ENCODE measurements around the gene LHFPL2.

LHFPL2 gene

DNA sequence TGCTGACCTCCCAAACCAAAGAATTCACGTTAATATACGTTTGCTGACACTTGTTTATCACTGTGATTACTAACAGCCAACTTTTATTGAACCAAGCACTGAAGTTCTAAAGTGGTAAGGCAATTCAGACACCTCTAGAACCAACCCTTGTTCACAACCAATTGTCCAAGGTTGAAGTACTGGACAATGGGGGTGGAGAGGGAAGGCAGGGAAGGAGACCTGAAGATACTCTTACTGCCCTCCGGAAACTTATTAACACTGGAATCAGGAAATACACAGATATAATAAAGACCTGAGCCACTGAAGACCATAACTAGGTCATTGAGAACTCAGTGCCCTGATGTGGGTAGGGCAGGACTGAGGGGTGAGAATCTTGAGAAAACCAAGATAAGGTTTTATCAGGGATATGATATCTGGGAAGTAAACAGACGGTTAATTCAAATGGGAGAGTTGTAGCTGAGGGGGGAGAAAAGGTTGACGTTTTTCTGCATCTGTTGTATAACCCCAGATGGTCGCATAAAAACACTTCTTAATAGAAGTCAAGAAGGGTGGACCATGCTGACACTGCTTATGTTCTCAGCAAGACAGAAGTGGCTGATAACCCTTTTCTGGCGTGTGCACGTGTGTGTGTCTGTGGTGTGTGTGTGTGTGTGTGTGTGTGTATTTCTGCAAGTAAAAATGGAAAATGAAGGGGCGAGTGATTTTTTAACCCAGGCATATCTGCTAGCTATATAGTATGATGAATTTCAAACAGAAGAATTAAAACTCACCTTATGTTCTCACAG is 125.9 kb downstream of the LHFPL2 start:
- no peak for DNase-seq (ENCODE audit: low spot score)

DNA sequence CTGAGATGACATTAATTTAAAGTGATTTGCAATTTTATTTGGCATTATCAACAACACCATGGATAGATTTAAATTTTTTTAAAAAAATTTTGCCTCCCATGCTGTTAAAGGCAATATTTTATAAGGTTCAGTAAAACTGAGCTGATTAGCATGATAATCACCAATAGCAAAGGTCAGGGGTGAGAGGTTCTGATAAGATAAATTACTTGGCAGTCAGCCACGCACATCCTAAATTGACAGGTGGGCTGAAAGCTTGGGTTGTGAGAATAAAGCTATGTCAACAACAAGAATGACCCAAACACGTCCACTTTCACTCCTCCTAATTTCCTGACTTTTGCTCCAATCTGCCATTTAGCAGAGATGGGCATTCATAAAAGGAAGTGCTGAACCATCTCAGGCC is 127.1 kb downstream of the LHFPL2 start:
- DNase-seq (ENCODE audit: low spot score): no peak

DNA sequence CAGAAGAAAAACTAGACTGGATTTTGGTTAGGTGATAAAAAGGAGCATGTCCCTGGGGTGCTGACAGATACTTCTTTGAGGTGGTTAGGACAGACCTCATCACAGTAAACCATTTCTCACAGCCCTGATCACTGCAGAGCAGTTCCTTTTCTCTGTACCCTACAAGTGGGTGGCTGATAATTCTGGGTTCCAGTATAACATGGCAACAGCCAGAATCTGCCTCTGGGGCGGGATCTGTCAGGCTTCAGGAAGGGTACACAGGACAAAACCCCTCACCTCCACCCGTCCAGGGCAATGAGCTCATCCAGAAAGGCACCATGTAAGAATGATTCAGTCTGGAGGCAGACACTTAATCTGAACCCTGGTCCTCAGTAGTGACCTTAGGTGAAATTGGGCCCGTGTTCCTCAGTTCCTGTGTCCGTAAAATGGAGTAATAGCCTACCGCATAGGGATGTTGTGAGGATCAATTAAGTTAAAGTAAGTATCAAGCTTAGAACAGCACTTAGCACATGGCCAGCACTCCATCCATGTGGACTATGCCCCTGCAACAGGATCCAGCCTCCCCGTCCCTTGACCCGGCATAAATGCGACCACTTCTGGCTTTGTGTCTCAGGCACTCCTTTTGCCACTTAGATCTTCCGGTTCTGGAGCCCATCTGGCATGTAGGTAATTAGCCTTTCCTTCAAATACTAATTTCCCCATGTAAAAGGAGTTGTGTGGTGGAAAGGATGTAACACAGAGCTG is 129.2 kb downstream of the LHFPL2 start:
- no peak for DNase-seq (ENCODE audit: low spot score)

DNA sequence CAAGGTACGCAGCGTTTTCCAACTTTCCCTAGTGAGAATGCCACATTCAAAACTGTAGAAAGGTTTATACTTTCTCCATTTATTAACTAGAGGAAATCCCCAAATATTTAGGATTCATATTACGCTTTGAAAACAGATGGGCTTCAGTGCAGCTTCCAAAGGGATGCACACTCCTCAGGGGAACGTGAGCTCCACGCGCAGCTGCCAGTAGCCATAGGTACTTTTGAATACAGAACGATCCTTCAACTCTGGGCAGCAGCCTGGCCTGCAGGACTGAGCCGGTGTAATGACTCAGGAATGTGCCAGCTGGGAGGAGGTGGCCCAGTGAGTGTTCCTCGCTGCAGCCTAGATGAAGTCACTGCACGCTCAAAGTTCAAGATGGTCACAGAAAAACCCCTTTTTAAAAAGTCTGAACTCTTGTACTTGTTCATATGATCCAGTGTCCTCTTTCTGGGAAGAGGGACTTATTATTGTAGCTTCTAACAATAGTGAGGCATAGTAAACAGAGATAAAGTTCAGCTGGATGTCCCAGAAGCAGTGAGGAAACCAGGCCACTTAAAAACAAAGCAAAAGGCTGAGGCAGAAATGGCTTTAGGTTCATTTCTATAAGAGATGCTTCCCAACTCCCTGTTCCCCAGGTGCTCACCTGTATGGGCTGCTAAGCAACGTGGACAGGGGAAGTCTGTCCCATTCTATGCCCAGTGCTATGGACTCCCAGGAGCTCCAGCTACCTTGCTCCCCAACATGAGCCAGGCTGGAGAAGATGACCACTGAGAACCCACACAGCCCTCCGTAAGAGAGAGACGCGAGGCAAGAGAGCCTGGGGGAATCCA is 130.0 kb downstream of the LHFPL2 start:
- no peak for DNase-seq (ENCODE audit: low spot score)

DNA sequence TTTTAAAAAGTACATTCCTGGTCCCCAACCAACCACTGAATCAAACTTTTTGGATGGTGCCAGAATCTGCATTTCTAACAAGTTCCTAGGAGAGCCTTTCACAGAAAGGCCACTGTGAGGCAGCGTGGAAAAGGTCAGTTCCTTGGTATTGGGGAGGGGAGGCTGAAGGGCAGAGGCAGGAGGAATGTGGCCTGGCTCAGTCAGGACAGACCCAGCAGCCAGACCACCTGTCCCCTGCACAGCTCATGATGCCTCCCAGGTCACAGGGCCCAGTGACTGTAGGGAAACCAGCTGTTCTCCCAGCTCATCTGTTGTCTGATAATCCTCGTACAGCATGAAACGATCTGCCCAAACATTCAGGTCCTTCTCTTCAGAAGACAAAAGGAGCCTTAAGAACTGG is 132.9 kb downstream of the LHFPL2 start:
- no peak for DNase-seq (ENCODE audit: low spot score)

DNA sequence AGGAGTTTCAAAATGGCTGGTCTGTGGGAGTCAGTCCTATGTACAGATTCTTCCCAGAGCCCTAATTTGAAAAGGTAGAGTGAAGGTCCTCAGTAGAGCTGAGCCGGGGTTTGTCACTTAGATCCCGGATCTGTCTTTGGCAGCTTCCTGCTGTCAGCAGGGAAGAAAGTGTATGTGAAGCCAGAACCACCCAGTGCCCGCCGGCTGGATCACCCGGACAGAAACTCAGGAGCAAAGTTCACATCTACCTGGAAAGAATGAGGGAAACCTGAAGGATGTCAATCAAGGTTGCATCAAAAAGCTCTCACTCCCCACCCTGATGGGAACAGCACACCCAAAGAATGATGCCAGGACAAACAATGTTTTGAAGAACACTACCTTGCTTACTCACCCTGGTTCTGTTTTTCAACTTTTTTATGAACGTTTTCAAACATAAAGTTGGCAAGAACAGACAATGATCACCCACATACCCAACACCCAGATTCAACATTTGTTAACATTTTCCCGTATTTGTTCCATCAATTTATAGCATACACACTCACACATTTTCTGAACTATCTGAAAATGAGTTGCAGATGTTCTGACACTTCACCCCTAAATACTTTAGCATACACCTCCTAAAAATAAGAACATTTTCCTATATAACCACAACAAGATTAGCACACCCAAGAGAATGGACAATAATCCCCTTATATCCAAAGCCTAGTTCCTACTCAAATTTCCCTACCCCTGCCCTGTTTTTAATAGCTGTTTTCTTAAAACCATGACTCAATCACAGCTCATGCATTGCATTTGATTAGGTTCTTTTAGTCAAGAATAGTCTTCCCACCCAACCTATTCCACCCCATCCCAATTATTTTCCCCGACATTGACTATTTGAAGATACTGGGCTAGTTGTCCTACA is 133.9 kb downstream of the LHFPL2 start:
- DNase-seq (ENCODE audit: low spot score): no peak

DNA sequence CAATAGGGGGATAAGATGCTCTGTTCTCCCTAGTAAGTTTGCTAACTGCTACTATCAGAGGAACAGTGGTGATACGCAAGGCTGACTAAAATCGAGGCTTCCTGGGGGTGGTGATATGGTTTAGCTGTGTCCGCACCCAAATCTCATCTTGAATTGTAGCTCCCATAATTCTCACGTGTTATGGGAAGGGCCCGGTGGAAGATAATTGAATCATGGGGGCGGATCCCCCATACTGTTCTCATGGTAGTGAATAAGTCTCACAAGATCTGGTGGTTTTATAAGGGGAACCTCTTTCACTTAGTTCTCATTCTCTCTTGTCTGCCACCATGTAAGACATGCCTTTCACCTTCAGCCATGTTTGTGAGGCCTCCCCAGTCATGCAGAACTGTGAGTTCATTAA is 135.1 kb downstream of the LHFPL2 start:
- no peak for DNase-seq (ENCODE audit: low spot score)

DNA sequence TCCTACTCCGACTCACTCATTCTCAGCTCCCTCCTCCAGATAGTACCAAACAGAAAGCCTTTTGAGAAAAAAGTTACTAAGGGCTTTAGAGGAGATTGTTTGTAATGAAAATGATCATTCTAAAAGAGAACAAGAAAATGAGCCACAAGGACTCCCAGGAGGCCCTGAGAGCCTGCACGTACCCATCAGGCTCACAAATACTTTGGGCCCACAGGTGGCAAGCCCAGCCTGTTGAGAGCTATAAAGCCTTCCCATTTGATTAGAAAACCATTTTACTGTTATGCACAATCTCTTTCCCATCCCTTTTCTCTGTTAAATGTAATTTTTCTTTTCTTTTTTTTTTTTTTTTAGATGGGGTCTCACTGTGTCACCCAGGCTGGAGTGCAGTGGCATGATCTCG is 136.1 kb downstream of the LHFPL2 start:
- DNase-seq (ENCODE audit: low spot score): no peak

DNA sequence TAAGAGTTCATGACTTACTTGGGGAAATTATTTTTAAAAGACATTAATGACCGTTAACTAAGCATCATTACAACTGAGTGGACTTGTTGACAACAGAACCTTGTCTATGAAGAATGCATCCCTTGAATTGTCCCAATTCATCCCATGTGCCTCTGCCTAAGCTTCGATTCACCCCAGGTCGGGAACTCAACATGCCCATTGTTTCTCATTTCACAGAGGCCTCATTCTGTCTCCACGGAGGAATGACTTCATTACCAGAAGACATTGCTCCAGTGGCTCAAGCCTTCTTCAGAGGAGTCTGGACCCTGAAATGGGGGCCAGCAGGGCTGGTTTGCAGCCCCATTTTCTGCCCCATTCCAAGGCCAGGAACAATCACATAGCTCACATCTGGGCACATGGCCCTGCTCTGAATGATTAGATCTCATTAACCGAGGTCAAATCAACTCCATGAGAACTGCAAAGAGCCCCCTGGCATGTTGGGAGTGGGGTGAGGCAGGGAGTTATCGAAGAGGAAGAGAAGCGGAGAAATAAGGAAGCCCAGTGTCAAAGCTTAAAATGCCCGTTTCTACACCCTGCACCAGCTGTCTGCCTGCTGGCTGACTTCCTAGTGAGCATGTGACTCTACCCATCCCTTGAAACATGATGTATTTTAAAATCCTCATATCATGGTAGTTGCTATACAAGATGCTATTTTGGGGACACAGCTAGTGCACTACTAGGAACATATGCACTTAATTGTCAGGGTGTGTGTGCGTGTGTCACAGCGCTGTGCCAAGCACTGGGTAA is 137.3 kb downstream of the LHFPL2 start:
- DNase-seq (ENCODE audit: low spot score): no peak

DNA sequence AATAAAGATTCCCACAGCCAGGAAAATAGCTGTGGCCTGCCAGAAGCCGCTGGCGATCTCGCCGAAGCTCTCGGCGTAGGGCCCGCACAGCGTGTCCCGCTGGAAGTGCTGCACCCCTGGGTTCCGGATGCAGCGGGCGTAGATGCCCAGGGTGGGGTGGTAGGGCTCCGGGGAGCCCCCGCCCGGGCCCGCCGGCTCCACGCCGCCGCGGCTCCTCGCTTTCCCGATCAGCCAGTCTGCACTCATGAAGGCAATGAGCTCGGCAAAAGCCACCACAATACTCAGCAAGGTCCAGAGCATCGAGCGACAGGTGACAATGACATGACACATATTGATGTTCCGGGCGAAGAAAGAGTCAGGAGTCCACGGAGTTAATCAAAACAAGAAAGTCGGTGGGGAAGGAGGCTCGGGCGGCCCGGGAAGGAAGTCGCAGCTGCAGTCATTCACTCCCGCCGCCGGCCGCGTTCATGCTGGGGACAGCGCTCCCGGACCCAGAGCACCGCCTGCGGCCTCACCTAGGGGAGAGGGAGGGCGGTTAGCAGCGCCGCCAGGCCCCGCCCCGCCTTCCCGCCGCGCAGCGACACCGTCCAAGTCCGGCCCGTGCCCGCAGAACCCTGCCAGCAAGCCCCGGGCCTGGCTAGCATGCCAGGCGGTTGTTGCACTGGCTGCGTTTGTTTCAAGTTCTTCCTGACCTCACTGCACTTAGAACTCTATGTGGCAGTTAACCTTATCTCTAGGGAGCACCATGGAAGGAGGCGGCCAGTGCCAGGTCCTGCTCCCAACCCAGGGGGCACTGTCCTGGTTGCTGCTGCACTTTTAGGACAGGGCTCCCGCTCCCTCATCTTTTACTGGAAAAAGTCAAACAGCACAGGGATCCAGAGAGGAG is 138.4 kb downstream of the LHFPL2 start:
- DNase-seq (ENCODE audit: low spot score): peak; percentile 62

DNA sequence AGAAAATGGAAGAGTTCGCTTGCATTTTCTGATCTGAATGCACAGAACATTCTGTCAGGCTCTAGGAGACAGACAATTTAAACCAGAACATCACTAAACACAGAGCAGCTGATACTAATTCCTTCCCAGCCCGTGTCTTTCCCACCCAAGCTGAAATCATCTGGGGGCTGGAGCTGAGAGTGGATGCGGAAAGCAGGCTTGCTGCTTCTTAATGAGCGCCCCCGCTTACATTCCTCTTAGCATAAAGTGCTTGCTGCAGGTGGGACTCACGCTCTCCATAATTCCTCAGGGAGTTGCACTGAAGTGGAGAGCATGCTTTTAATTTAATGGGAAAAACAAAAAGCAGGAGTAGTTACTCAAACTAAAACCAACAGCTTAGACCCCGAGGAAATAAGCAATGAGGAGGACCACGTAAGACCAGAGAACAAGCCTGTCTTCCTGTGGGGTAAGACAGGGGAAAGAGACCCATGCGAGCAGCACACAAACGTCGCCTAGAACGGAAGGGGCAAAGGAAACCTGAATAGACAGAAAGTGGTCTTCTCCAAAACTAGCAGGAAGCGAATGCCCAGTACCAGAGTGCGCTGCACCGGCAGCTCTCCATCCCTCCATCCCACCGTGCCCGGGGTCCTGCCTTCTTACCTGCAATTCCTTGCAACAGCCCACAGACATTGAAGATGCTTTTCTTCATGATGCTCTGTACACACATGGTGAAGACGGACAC is 139.3 kb downstream of the LHFPL2 start:
- no peak for DNase-seq (ENCODE audit: low spot score)

DNA sequence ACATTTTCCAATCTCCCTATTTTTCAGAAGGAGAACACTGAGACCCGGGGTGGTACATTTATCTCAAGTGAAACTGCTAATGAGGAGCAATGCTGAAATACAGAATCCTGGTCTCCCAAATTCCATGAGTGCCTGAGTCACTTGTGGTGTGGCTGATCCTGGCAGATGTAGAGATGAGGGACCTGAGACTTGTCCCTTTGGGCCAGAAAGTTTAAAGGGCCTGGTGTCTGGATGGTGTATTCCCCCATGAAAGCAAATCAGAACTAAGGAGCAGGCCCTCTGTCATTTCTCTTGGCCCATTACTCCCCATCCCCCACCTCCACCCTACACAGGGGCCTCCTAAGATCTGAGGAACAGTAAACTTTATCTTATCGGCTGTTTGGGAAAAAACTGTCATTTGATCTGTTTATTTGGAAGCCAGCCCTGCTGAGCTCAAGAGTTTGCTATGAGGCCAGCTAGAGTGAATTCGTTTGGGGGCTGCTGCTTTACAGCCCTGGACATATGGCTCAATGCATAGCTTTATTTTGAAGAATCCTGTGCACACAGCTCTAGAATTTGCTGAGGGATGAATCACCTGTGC is 140.3 kb downstream of the LHFPL2 start:
- DNase-seq (ENCODE audit: low spot score): no peak

DNA sequence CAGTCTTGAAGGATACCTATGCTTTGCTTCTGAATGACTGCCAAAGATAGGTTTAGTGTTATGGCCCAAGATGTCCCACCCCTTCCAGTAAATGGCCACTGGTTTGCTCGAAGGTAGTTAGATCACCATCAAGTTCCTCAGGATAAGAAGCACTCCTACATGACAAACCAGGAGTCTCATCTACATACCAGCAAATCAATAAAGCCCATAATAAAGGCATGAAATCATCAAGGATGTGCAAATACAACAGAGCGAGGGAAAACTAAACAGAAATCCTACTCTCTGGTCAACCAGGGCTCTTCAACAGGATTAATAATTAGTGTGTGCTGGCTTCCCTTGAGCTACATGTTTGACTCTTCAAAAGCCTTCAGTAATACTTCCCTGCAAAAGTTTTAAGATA is 141.0 kb downstream of the LHFPL2 start:
- DNase-seq (ENCODE audit: low spot score): no peak

DNA sequence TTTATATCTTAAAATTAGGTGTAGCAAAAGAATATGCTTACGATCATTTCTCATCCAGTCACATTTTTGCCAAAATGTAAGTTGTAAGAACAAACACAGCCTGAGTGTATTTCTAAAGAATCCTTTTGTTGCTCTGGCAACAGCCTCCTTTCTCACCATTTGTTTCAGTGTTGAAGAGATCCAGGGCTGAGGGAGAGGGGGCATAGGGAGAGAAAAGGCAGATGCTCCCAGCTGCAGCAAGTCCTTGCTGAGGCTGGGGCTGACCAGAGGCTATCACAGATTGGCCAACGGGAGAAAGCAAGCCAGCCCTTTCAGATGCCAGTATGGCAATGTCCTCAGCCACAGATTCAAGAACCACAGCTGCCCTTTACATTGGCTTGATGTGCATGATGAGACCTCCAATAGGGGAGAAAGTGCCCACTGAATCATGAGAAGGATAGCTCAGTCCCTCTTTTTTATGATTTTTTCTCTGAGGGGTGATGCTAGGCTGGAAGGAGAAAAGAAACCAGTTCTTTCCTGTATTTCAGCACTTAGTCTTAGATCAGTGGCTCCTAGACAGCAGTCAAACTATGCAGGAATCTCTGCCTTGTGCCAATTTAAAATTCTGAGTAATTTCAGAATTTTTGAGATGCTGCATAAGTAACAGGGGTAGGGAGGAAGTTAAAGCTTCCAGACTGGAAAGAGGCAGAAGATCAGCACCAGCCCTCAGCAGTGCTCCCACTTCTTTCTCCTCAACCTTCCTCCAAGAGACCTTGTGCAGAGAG is 142.1 kb downstream of the LHFPL2 start:
- no peak for DNase-seq (ENCODE audit: low spot score)

DNA sequence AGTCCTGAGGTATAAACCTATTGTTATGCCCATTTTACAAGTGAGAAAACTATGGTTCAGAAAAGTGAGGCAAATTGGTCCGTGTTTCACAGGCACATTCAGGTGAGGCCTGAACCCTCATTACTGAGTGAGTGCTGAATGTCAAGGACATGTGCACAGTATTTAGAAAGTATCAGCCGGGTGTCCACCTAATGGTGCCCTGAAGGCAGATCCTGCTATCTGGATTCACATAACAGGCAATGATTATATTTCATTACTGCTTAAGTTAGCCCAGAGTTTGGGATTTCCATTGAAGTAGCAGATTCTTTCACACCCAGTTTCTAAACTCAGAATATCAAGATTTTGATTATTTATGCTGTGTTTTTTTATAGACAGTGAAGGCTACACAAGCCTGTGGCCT is 142.7 kb downstream of the LHFPL2 start:
- no peak for DNase-seq (ENCODE audit: low spot score)

DNA sequence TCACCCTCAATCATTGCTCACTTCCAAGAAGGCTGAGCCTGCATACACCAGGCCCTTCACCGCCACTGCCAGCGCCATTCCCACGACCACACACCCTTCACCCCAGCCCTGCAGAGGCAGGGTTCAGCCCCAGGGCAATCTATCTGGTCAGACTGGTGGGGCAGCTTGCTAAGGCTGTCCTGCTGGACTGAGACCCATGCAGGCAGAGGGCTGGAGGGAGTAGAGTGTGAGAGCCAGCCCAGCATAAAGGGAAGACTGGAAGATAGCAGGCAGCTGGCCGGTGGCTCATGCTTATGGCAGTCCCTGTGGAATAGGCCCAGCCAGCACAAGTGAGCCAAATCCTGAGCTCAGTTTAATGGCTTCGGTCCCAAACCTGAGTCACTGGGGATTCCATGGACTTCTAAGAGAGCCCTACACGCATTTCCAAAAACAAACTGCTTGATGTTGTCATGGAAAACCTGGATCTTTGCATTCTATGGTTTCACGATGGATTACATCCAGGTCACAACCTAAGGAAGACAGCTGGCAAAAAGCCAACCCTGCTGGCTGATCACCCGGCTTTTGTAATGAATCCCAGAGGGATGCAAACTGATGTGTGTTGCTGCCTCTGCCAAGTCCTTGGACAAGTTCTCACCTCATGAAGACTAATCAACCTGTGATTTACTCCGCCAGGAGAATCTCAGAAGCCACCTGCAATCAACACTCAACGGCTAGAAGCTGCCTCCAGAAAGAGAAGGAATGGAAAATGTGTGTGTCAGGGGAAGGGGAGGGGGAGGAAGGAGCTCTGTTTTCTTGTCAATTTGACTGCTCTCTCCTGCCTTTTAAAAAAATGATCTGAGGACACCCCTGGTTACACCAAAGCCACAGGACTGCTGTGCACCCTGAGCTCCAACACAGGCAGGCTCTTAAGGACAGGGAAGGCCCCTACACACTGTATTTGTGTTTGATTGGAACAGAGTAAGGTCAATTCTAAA is 143.6 kb downstream of the LHFPL2 start:
- no peak for DNase-seq (ENCODE audit: low spot score)
